ENCODE results near the gene NEURL3.

The NEURL3 gene

DNA sequence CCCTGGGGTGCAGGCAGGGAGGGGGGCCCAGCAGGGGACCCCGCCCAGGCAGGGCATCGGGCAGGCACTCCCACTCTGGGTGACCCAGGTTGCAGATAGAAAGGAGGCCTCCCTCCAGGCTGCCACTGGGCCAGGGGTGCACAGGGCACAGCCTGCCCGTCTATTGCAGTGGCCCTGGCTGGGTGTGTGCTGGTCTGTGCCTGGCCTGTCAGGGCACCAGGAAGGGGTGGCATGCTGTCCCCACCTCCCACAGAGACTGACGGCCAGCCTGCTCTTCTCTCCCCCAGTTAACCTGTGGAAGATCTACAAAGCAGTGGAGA, 44.3 kb upstream of the NEURL3 start:
- Histone ChIP-seq H3K36me3 (ENCODE audit: control insufficient read depth in 1 of 2, insufficient read depth in 2 of 2, low read length in 2 of 2) (peaks cover 0 to 43% of the 10 kb centered on the region in 2 donors), H3K4me3 (ENCODE audit: low read depth in 1 of 2, low read length in 2 of 2) (peak overlapping the region; percentile 39 to 51), H3K9ac (ENCODE audit: low read depth in 1 of 2, low read length in 2 of 2) (peak overlapping the region in 1 of 2 donors; percentile 9), H3K27ac (ENCODE audit: low read depth, low read length) (no peak overlapping the region), H3K27me3 (ENCODE audit: control insufficient read depth in 1 of 2, insufficient read depth in 2 of 2, low read length in 2 of 2) (no peaks in the 10 kb centered on the region), H3K9me3 (ENCODE audit: control insufficient read depth in 1 of 2, low read length in 2 of 2) (no peaks in the 10 kb centered on the region), H3K4me1 (ENCODE audit: control insufficient read depth in 1 of 2, insufficient read depth in 2 of 2, low read length in 2 of 2) (peaks cover 6 to 17% of the 10 kb centered on the region in 2 donors)

DNA sequence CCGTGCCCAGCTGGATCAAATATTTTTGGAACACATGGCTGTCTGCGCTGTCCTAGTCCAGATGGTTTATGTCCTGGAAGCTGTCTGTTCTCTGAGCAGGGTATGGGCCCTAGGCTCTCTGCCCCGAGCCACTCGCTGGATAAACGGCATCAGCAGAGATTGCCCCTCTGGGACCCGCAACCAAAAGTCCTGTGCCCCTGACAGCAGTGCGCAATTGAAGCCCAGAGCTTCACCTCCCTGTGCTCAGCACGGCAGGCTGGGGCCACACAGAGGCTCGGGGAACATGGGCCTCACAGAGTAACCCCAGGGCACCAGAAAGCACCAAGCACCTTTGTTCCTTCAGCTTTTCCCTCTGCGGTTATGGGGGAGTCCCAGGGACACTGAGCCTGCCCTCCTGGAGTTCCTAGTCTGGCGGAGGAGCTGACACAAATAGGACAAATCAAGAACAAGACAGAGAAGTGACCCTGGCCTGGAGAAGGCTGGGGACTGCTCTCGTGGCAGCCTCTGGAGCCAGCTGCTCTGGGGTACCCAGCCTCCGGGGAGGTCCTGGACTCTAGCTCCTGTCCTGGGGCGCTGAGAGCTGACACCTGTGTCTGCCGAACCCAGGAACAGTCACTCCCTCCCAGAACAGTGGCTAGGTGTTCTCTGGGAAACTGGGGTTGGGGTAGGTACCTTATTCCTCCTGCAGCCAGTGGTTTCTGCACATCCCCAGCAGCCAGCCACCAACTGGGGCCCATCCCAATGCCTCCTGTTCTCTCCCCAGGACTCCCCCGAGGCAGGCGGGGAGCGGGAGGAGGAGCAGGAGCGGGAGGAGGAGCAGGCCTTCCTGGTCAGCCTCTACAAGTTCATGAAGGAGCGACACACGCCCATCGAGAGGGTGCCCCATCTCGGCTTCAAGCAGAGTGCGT, 43.7 kb upstream of the NEURL3 start:
- Histone ChIP-seq H3K4me1 (ENCODE audit: control insufficient read depth in 1 of 2, insufficient read depth in 2 of 2, low read length in 2 of 2) (peaks cover 6 to 14% of the 10 kb centered on the region in 2 donors), H3K36me3 (ENCODE audit: control insufficient read depth in 1 of 2, insufficient read depth in 2 of 2, low read length in 2 of 2) (peaks cover 0 to 43% of the 10 kb centered on the region in 2 donors), H3K9ac (ENCODE audit: low read depth in 1 of 2, low read length in 2 of 2) (no peak overlapping the region), H3K27ac (ENCODE audit: low read depth, low read length) (no peak overlapping the region), H3K4me3 (ENCODE audit: low read depth in 1 of 2, low read length in 2 of 2) (peak overlapping the region in 1 of 2 donors; percentile 39), H3K9me3 (ENCODE audit: control insufficient read depth in 1 of 2, low read length in 2 of 2) (no peaks in the 10 kb centered on the region), H3K27me3 (ENCODE audit: control insufficient read depth in 1 of 2, insufficient read depth in 2 of 2, low read length in 2 of 2) (no peaks in the 10 kb centered on the region)

DNA sequence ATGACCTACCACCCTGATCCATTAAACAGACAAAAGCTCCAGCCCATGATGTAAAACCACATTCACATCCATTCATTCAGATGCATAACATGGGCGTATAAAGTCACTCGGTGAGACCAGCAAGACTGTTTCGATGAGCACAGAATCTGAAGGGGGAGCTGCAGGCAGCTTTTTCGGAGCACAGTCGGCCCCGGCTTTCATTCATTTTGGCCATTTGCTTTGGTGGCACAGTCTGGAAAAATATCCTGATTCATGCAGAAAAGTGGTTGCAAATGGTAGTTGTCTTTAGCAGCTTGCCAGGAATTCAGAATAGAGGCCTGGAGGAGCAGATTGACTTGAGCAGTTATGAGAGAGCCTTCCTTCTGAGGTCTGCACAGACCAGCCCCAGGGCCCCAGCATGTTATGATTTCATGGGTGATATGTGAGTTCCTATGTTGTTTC, 42.6 kb upstream of the NEURL3 start:
- peaks cover 0 to 43% of the 10 kb centered on the region in 2 donors for H3K36me3 ChIP-seq (ENCODE audit: control insufficient read depth in 1 of 2, insufficient read depth in 2 of 2, low read length in 2 of 2)
- H3K27me3 ChIP-seq (ENCODE audit: control insufficient read depth in 1 of 2, insufficient read depth in 2 of 2, low read length in 2 of 2): no peaks in the 10 kb centered on the region
- no peak overlapping the region for H3K9ac ChIP-seq (ENCODE audit: low read depth in 1 of 2, low read length in 2 of 2)
- H3K4me1 ChIP-seq (ENCODE audit: control insufficient read depth in 1 of 2, insufficient read depth in 2 of 2, low read length in 2 of 2): peaks cover 6 to 14% of the 10 kb centered on the region in 2 donors
- no peak overlapping the region for H3K4me3 ChIP-seq (ENCODE audit: low read depth in 1 of 2, low read length in 2 of 2)
- no peak overlapping the region for H3K27ac ChIP-seq (ENCODE audit: low read depth, low read length)
- no peaks in the 10 kb centered on the region for H3K9me3 ChIP-seq (ENCODE audit: control insufficient read depth in 1 of 2, low read length in 2 of 2)

DNA sequence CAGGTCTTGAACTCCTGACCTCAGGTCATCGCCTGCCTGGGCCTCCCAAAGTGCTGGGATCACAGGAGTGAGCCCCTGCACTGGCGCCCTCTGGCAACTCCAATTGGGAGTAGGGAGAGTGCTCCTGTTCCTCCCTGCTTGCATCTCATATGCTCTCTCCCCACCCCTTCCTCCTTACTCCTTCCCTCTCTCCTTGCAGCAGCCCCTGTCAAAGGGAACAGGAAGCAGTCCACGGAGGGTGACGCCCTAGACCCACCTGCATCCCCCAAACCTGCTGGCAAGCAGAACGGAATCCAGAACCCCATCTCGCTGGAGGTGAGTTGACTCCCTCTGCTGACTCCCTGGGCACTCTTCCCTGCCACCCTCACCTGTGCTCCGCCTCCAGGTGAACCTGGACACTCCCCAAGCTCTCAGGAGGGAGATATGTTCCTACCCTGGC, 42.1 kb upstream of the NEURL3 start:
- H3K4me3 ChIP-seq (ENCODE audit: low read depth in 1 of 2, low read length in 2 of 2): no peak overlapping the region
- peaks cover 0 to 41% of the 10 kb centered on the region in 2 donors for H3K36me3 ChIP-seq (ENCODE audit: control insufficient read depth in 1 of 2, insufficient read depth in 2 of 2, low read length in 2 of 2)
- peaks cover 6 to 14% of the 10 kb centered on the region in 2 donors for H3K4me1 ChIP-seq (ENCODE audit: control insufficient read depth in 1 of 2, insufficient read depth in 2 of 2, low read length in 2 of 2)
- H3K9ac ChIP-seq (ENCODE audit: low read depth in 1 of 2, low read length in 2 of 2): no peak overlapping the region
- no peaks in the 10 kb centered on the region for H3K27me3 ChIP-seq (ENCODE audit: control insufficient read depth in 1 of 2, insufficient read depth in 2 of 2, low read length in 2 of 2)
- no peak overlapping the region for H3K27ac ChIP-seq (ENCODE audit: low read depth, low read length)
- H3K9me3 ChIP-seq (ENCODE audit: control insufficient read depth in 1 of 2, low read length in 2 of 2): no peaks in the 10 kb centered on the region

DNA sequence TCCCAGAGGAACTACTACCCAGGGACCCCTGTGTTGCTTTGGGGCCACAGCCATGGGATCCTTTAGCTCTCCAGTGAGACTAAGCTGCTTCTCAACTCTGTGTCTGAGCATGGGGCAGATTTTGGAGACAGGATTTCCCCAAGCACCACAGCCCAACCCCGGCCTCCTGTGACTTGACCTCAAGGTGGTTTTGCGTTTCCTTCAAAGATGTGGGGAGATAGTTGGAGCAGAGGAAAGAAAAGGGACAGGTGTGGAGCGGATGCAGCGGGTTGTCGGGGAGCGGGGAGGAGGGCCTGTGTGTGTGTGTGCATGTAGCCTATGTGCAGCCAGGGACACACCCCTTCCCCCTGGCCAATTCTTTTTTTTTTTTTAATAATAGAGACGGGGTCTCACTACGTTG, 41.6 kb upstream of the NEURL3 start:
- Histone ChIP-seq H3K9ac (ENCODE audit: low read depth in 1 of 2, low read length in 2 of 2) (no peak overlapping the region), H3K4me3 (ENCODE audit: low read depth in 1 of 2, low read length in 2 of 2) (no peak overlapping the region), H3K4me1 (ENCODE audit: control insufficient read depth in 1 of 2, insufficient read depth in 2 of 2, low read length in 2 of 2) (peaks cover 6 to 14% of the 10 kb centered on the region in 2 donors), H3K27ac (ENCODE audit: low read depth, low read length) (no peak overlapping the region), H3K27me3 (ENCODE audit: control insufficient read depth in 1 of 2, insufficient read depth in 2 of 2, low read length in 2 of 2) (no peaks in the 10 kb centered on the region), H3K36me3 (ENCODE audit: control insufficient read depth in 1 of 2, insufficient read depth in 2 of 2, low read length in 2 of 2) (peaks cover 0 to 37% of the 10 kb centered on the region in 2 donors), H3K9me3 (ENCODE audit: control insufficient read depth in 1 of 2, low read length in 2 of 2) (no peaks in the 10 kb centered on the region)

DNA sequence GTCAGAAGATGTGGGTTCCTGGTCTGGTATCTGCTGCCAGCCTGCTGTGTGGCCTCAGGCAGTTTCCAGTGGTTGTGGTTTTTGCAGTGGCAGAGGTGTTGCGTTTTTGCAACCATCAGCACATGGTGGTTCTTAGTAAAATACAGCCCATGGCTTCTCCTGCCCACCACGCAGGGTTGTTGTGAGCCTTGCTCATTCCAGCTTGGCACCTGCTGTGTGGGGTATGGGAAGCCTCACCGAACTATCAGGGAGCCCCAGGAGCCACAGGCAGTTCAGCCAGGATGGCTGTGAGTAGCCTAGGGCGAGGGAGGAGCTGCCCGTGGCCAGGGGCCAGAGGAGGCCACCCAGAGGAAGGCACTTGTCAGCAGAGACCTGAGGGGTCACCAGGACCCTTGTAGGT, 41.2 kb upstream of the NEURL3 start:
- H3K27me3 ChIP-seq (ENCODE audit: control insufficient read depth in 1 of 2, insufficient read depth in 2 of 2, low read length in 2 of 2): no peaks in the 10 kb centered on the region
- H3K9ac ChIP-seq (ENCODE audit: low read depth in 1 of 2, low read length in 2 of 2): no peak overlapping the region
- H3K9me3 ChIP-seq (ENCODE audit: control insufficient read depth in 1 of 2, low read length in 2 of 2): no peaks in the 10 kb centered on the region
- H3K4me1 ChIP-seq (ENCODE audit: control insufficient read depth in 1 of 2, insufficient read depth in 2 of 2, low read length in 2 of 2): peaks cover 6 to 14% of the 10 kb centered on the region in 2 donors
- peaks cover 0 to 32% of the 10 kb centered on the region in 2 donors for H3K36me3 ChIP-seq (ENCODE audit: control insufficient read depth in 1 of 2, insufficient read depth in 2 of 2, low read length in 2 of 2)
- no peak overlapping the region for H3K4me3 ChIP-seq (ENCODE audit: low read depth in 1 of 2, low read length in 2 of 2)
- no peak overlapping the region for H3K27ac ChIP-seq (ENCODE audit: low read depth, low read length)

DNA sequence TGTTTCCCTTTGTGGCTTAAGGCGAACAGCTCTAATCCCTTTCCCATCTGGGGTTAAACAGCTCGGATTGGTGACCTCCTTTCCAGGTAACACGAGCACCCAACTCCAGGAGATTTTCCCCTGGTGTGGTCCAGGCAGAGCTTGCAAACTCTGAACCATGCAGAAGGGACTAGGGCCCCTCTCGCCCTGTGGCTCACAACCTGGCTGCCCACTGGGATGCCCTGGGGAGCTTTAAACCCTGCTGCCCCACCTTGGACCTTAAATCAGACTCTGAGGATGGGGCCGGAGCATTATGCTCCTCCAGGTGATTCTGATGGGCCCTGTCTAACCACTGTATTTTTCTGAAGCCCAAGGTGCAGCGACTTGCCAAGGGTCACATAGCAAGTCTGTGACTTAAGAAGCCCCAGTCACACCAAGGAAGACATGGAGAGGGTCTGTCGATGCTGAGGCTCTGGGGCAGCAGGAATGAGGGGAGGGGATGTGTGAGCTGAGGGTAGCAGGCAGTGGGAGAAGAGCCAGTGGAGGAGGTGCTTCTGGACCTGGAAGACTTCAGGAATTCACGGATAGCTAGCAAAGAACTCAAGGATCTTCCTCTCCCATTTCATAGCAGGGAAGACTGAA, 37.3 kb upstream of the NEURL3 start:
- H3K4me1 ChIP-seq (ENCODE audit: control insufficient read depth in 1 of 2, insufficient read depth in 2 of 2, low read length in 2 of 2): peaks cover 21 to 29% of the 10 kb centered on the region in 2 donors
- H3K9ac ChIP-seq (ENCODE audit: low read depth in 1 of 2, low read length in 2 of 2): no peak overlapping the region
- H3K27me3 ChIP-seq (ENCODE audit: control insufficient read depth in 1 of 2, insufficient read depth in 2 of 2, low read length in 2 of 2): peaks cover 3 to 5% of the 10 kb centered on the region in 2 donors
- no peak overlapping the region for H3K4me3 ChIP-seq (ENCODE audit: low read depth in 1 of 2, low read length in 2 of 2)
- no peaks in the 10 kb centered on the region for H3K9me3 ChIP-seq (ENCODE audit: control insufficient read depth in 1 of 2, low read length in 2 of 2)
- H3K36me3 ChIP-seq (ENCODE audit: control insufficient read depth in 1 of 2, insufficient read depth in 2 of 2, low read length in 2 of 2): peaks cover 0 to 4% of the 10 kb centered on the region in 2 donors
- H3K27ac ChIP-seq (ENCODE audit: low read depth, low read length): no peak overlapping the region

DNA sequence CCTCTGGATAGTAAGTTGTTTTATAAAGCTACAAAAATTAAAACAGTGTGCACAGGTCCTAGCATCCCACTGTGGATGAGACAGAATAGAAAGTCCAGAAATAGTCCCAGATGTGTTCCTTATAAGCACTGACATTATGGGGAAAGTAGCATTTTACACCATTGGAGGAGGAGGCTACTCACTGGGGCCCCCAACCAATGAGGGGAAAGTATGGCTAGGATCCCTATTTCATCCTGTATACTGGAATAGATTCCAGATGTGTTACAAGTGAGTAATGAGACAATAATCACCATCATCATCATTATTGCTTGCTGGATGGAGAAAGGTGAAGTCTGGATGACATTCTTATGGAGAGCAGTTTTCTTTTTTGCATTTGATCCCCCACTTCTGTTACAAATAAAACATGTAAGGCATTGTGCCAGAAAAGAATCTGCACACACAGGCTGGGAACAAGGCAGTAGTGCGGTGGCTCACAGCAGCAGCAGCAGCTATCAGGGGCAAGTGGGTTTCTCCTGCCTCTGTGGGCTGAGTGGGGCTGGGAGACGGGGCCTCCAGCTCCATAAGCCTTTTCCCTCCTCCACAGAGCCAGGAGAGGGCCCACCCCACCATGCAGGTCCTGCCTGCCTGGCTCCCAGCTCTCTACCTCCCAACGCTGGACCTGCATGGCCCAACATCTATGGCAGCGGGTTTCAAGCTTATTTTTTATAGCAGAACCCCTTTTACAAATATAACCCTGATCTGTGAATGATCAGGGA, 36.4 kb upstream of the NEURL3 start:
- H3K4me3 ChIP-seq (ENCODE audit: low read depth in 1 of 2, low read length in 2 of 2): no peak overlapping the region
- H3K27me3 ChIP-seq (ENCODE audit: control insufficient read depth in 1 of 2, insufficient read depth in 2 of 2, low read length in 2 of 2): peaks cover 3 to 5% of the 10 kb centered on the region in 2 donors
- H3K36me3 ChIP-seq (ENCODE audit: control insufficient read depth in 1 of 2, insufficient read depth in 2 of 2, low read length in 2 of 2): no peaks in the 10 kb centered on the region
- no peak overlapping the region for H3K9ac ChIP-seq (ENCODE audit: low read depth in 1 of 2, low read length in 2 of 2)
- no peak overlapping the region for H3K27ac ChIP-seq (ENCODE audit: low read depth, low read length)
- H3K4me1 ChIP-seq (ENCODE audit: control insufficient read depth in 1 of 2, insufficient read depth in 2 of 2, low read length in 2 of 2): peaks cover 21 to 28% of the 10 kb centered on the region in 2 donors
- H3K9me3 ChIP-seq (ENCODE audit: control insufficient read depth in 1 of 2, low read length in 2 of 2): no peaks in the 10 kb centered on the region

DNA sequence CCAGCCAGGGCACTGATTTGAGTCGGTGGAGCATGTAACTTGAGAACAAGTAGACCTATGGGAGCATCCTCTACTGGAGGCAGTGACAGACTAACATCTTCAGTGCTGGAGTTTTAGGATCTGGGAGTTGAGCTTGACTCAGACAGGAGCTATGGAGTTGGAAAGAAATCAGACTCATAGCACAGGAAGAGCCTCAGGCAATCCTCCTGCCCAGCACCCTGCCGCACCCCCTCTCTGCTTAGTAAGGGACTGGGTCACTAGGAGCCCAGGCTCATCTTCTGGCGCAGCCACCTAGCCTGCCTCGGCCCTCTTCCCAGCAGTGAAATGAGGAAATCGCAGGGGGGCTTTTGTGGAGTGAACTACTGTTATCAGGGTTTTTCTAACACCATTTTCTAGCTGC, 35.0 kb upstream of the NEURL3 start:
- no peak overlapping the region for H3K27ac ChIP-seq (ENCODE audit: low read depth, low read length)

More for the DNA sequence above, 35.0 kb upstream of the NEURL3 start:
- H3K36me3 ChIP-seq (ENCODE audit: control insufficient read depth in 1 of 2, insufficient read depth in 2 of 2, low read length in 2 of 2): no peaks in the 10 kb centered on the region
- H3K27me3 ChIP-seq (ENCODE audit: control insufficient read depth in 1 of 2, insufficient read depth in 2 of 2, low read length in 2 of 2): peaks cover 3 to 5% of the 10 kb centered on the region in 2 donors
- no peaks in the 10 kb centered on the region for H3K9me3 ChIP-seq (ENCODE audit: control insufficient read depth in 1 of 2, low read length in 2 of 2)
- peaks cover 23 to 24% of the 10 kb centered on the region in 2 donors for H3K4me1 ChIP-seq (ENCODE audit: control insufficient read depth in 1 of 2, insufficient read depth in 2 of 2, low read length in 2 of 2)
- H3K9ac ChIP-seq (ENCODE audit: low read depth in 1 of 2, low read length in 2 of 2): no peak overlapping the region
- H3K4me3 ChIP-seq (ENCODE audit: low read depth in 1 of 2, low read length in 2 of 2): no peak overlapping the region

Measured in duodenal mucosa (tissue), 2 donors.